ENCODE data around the gene MTUS2.

DNA sequence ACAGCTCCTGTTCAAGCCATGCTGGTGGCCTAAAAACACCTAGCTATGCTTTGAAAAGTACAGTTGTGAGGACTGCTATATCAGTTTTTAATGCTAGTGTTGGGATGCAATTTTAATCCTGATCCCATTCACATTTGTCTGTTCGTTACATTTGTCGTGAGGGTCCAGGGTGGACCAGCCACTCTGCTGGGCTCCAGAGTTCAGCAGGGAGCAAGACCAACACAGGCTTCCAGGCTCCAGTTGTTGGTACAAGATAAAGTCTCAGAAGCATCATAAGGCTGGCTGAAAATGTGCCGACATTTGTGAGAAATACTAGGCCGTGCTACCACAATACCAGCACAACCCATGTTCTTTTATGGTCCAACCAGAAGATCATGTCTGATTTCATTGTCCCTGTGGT lies 564.7 kb downstream of the MTUS2 start:
- TF ChIP-seq, protein P1, sequence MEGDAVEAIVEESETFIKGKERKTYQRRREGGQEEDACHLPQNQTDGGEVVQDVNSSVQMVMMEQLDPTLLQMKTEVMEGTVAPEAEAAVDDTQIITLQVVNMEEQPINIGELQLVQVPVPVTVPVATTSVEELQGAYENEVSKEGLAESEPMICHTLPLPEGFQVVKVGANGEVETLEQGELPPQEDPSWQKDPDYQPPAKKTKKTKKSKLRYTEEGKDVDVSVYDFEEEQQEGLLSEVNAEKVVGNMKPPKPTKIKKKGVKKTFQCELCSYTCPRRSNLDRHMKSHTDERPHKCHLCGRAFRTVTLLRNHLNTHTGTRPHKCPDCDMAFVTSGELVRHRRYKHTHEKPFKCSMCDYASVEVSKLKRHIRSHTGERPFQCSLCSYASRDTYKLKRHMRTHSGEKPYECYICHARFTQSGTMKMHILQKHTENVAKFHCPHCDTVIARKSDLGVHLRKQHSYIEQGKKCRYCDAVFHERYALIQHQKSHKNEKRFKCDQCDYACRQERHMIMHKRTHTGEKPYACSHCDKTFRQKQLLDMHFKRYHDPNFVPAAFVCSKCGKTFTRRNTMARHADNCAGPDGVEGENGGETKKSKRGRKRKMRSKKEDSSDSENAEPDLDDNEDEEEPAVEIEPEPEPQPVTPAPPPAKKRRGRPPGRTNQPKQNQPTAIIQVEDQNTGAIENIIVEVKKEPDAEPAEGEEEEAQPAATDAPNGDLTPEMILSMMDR (IDR thresholded peaks at IDR 0.05) = no peak
- no peak for TF ChIP-seq POLR2A (IDR thresholded peaks at IDR 0.05)
